Testis (tissue), 2 donors: ENCODE data around the gene MTTP.

ENCODE experiments used
- CTCF ChIP-seq, 3 experiments: fragments of 450-650 bp in 2 of 3; fragments of 200-600 bp in 1 of 3; sonication (generic) in 1 of 3; IDR thresholded peaks; one replicate each; pipeline ENCODE4 v1.5.1; 2016 to 2019; ENCODE audit warnings: antibody characterized with exemption in 3 of 3, mild to moderate bottlenecking in 2 of 3, moderate library complexity in 1 of 3
- POLR2A ChIP-seq: fragments of 450-650 bp; IDR thresholded peaks from one replicate; pipeline ENCODE4 v1.6.1; 2017; ENCODE audit warnings: antibody characterized with exemption, mild to moderate bottlenecking, moderate library complexity

- no peak for TF ChIP-seq CTCF (IDR thresholded peaks at IDR 0.05)
- TF ChIP-seq POLR2A, result no peak
Observed at GRCh38 chr4:99630857-99631360, 56.3 kb downstream of the MTTP start.
